ENCODE data around the gene GSPT1.

GRCh38 chr16:11955713-11956123 is 40.0 kb upstream of the GSPT1 start:
- TF ChIP-seq CTCF (IDR thresholded peaks at IDR 0.05) (no peak), POLR2A (IDR thresholded peaks at IDR 0.05; ENCODE audit: low read depth) (no peak), POLR2AphosphoS5 (IDR thresholded peaks at IDR 0.05) (peak in 1 of 2 donors; percentile 47)

Measured in esophagus muscularis mucosa (tissue), 3 donors.